ENCODE results near the gene CASP6. TPM values are rescaled to one million over a fixed set of nuclear protein-coding genes. Genes with fewer than 3 reads are reported as not detected.

CASP6 gene
- total RNA-seq: 30.5 and 33.1 TPM in 2 replicates

DNA sequence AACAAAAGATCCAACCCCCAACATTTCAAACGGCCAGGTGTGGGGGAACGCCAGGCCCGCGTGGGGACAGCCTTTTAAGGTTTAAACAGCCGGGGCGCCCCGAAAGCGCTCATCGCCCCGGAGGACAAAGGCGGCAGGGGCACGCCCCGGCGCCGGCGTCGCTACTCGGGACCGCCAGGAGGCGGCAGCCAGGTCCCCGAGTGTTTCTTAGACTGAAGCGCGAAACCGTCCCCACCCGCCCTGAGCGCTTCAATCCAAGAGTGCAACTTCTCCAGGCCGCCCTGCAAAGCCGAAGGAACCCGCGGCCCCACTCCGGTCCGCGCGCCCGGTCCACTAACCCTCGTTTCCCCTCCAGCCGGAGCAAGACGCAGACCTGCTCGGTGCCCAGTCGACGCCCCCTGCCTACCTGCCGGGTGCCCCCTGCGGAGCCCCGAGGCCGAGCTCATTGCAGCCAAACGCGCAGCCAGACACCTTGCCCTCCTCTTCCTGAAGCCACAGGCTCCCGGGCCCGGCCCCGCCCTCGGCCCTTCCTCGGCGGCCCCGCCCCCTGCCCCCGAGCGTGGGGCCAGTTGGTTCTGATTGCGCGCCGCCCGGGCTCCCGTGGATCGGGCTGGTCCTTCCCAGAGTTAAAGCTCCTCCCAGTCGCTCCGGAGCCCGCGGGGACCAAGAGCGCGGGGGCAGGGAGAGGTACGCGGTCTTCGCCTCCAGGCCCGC, at the start of gene CASP6:
TSS of gene CASP6 (minus strand) at position 496 of the 714 bp plus-strand sequence. CDS start at position 446, 50 bp downstream.
- intact Hi-C loops (cut with micrococcal nuclease): loop anchor here (1.0 to 2.0 kb wide), 7 partner anchors 26 to 275 kb away; partner anchors contain the start of genes GAR1, MCUB and SEC24B

DNA sequence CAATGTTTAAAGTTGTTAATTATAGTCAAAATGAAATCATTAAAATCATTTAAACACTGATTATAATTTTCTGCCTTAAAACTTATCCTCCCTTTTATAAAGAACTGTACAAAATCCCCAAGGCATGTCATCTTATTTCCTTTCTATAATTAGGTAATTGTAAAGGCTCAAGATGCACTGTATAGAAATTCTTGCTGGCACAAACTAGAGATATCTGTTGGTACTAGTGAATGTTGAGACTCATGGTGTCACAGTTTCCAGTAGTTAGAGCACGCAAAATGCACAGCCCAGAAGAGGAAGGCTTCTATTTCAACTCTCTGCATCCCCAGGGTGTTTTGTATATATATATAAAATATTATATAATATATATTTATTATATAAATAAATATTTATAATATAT, 49.3 kb upstream of the CASP6 start:
- intact Hi-C loops (cut with micrococcal nuclease): no loop called here

DNA sequence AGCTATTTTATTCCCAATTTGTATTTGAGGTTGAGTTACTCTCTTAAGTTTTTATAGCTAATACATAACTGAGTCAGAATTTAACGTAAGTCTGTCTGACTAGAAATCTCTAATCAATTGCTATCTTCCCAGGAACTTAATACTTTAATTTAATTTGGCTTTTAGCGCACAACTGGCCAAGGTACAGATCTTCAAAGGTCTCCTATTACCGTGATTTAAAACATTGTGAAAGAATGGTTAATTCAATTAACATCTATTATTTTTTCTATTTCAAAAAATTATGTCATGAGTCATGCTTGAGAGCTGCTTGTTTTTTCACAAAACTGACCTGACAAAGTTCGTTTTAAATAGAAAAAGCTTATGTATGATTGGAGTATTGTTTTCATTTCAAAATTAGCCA, 48.6 kb upstream of the CASP6 start:
- intact Hi-C loops (cut with micrococcal nuclease): no loop called here

DNA sequence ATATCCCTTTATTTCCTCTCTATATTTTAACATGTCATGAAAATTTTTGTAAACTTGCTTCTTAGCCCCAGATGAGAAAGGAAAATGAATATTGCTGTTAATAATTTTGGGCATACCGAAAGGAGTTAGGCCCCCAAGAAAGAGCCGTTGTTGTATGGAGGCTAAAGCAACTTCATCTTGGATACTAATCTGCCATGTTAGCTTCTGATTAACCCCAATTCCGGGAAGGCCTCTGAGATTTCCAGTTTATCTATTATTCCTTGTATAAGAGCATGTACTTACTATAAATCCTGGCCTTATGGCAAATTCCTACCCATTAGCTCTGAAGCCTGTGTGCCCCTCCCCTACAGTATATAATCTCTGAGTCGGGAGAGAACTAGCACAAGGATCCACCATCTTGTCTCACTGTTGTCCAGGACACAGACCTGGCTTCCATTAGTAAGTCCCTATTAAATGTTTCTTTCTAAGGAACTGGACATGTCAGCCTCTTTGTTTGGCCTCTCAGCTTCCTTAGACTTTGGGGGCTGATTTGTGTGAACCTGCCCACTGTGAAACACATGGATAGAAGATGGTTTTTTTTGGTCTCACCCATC, 47.5 kb upstream of the CASP6 start:
- intact Hi-C loops (cut with micrococcal nuclease): no loop called here

DNA sequence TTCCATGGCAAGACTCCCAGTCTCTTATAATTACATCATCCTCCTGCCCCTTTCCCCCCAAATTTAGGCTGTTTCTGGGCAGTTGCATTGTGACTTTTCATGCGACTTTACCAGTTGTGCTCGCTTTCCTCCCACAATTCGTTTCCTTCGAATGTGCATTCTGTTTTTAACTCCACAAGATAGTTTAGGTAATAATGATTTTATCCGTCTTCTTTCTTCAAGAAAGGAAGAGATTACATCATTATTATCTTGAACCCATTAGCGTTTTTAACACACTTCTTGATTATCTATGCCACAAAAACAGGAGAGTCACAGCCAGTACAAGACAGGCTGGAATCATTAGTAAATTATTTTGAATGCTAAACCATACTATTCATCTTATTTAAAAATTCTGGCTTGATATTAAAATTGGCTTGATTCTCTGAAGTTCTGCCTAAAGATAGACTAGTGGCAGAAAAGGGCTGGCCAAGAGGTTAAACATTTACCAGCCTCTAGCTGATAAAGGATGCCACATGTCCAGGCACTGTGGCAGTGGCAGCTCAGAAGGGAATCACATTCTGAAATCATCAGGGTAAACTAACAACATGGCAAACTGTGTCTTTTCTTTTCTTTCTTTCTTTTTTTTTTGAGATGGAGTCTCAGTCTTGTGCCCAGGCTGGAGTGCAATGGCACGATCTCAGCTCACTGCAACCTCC, 46.3 kb upstream of the CASP6 start:
- intact Hi-C loops (cut with micrococcal nuclease): loop anchor here (5.0 kb wide), 1 partner anchor 887 kb away; no protein-coding TSS in a partner anchor

DNA sequence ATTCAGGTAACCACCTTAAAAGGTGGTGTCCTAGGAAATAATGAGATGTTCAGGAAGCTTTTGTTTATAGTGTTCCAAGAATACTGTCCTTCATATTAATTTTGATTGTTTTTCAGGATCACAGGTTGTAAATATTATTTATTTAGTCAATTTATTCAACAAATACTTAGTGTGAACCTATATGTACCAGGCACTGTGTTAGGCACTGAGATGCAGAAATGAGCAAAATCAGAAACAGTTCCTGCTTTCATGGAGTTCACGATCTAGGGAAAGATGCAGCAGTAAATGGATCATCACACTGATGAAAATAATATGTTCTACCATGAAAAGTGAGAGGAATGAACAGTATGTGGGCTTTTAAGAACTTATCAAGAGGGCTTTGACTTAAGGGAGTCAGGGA, 44.9 kb upstream of the CASP6 start:
- intact Hi-C loops (cut with micrococcal nuclease): loop anchor here (5.0 kb wide), 1 partner anchor 886 kb away; no protein-coding TSS in a partner anchor

DNA sequence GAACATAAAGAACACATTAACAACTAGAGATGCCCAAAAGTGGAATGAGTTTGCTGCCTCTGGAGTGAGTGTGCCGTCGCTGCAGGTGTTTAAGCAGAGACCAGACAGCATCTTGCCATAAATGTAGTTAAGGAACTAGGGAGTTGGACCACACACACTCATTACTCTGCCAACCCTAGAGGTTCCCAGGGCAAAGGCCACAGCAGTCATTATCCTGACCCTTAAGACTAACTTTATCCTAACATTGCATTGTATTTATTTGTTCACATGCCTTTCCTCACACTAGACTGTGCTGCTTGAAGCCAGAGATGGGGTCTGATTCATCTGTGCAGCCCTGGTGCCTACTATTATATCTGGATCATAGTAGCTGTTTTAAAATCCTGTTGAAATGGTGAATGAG, 43.5 kb upstream of the CASP6 start:
- intact Hi-C loops (cut with micrococcal nuclease): loop anchor here (5.0 kb wide), 1 partner anchor 884 kb away; no protein-coding TSS in a partner anchor

DNA sequence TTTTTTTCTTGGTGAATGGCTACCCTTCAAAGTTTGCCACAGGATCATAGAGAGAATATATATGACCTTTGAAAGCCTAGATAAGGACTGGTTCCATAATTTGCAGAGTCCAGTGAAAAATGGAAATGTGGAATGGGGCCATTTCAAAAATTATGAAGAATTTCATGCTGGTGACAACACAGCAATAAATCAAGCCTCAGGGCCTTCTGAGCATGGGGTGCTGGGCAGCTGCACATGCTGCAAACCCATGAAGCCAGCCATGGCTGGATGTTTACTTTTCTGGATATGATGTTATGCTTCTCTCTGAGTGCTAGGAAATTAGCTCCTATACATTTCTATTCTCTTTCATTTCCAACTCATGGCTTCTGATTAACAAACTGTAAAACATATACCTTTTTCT, 42.6 kb upstream of the CASP6 start:
- intact Hi-C loops (cut with micrococcal nuclease): loop anchor here (5.0 kb wide), 1 partner anchor 884 kb away; no protein-coding TSS in a partner anchor

DNA sequence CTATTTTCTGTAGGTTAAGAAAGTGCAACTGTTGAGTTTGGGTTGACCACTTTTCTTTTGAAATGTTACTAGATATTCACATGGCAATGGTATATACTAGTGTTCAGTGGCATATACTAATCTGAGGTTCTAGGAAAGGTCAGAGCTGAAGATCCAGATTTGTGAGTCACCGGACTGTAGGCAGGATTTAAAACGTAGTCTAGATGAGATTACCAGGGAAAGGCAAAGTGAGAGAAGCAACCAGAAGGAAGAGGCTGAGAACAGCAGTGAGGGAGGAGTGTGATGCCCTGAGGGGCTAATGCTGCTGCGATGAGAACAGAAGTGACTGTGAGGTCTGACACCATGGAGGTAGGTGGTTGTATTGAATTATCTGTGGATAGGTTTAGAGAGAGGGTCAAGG, 36.3 kb upstream of the CASP6 start:
- intact Hi-C loops (cut with micrococcal nuclease): no loop called here

DNA sequence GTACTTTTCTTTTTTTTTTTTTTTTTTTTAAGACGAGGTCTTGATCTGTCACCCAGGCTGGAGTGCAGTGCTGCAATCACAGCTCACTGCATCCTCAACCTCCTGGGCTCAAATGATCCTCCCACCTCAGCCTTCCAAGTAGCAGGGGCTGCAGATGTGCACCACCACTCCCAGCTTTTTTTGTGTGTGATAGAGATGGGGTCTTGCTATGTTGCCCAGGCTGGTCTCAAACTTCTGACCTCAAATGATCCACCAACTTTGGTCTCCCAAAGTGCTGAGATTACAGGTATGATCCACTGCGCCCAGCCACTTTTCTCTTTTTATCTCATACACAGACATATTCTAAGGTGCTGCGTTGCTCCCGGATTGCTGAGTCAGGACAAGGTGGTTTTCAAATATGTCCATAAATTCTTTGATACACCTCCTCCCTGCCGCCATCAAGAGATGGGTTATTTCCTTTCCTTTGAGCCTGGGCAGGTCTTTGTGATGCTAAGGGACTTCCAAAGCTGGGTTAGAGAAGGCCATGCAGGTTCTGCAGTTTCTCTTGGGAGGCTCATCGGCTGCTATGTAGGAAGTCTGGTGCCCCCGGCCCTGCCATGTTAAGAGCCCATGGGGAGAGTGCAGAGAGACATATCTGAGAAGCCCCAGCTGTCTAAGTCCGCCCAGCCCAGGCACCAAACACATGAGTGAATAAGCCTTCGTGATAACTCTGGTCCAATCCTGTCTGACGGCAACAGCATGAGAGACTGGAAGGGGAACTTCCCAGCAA, 35.0 kb upstream of the CASP6 start:
- intact Hi-C loops (cut with micrococcal nuclease): no loop called here

DNA sequence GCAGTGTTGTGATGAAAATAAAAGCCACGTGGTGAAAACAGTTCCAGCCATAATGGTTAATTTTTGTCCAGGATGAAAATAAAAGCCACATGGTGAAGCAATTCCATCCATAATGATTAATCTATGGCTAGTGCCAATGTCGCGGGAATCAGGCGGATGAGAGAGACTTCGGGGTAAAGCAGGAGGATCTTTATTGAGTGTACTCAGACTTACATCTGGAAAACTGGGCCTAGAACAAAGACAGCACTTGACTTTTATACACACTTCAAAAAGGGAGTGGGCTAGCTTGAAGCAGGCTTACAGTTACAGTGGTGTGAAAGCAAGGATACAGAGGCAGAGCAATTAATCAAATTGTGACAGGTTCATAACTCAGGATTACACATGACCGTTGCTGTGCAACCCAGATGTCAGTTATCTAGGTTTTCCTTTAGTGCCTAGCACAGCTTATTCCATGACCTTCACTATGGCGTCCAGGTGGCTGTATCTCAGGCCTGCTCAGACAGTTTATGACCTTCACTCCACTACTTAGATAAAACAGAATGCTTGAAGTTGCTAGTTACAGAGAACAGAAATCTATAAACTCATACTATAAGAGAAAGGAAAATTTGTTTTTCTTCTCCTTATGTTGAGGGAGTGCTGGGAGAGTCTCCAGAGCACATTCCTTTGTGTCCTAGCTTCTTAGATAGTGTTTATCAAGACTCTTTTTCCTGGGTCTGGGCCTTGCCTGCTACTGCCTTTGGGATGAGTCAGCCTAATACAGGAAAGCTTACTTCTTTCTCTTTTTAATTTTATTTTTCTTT, 32.5 kb upstream of the CASP6 start:
- intact Hi-C loops (cut with micrococcal nuclease): no loop called here

DNA sequence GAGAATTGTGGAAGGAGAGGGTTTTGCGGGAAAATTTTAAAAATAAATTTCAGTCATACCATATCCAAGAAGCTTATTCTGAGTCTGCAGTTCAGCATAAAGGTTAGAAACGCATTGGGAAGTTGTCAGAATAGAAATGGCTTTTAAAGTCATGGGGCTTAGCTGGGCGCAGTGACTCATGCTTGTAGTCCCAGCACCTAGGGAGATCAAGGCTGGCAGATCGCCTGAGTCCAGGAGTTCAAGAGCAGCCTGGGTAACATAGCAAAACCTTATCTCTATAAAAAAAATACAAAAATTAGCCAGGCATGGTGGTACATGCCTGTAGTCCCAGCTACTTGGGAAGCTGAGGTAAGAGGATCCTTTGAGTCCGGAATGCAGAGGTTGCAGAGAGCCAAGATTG, 30.5 kb upstream of the CASP6 start:
- intact Hi-C loops (cut with micrococcal nuclease): no loop called here

DNA sequence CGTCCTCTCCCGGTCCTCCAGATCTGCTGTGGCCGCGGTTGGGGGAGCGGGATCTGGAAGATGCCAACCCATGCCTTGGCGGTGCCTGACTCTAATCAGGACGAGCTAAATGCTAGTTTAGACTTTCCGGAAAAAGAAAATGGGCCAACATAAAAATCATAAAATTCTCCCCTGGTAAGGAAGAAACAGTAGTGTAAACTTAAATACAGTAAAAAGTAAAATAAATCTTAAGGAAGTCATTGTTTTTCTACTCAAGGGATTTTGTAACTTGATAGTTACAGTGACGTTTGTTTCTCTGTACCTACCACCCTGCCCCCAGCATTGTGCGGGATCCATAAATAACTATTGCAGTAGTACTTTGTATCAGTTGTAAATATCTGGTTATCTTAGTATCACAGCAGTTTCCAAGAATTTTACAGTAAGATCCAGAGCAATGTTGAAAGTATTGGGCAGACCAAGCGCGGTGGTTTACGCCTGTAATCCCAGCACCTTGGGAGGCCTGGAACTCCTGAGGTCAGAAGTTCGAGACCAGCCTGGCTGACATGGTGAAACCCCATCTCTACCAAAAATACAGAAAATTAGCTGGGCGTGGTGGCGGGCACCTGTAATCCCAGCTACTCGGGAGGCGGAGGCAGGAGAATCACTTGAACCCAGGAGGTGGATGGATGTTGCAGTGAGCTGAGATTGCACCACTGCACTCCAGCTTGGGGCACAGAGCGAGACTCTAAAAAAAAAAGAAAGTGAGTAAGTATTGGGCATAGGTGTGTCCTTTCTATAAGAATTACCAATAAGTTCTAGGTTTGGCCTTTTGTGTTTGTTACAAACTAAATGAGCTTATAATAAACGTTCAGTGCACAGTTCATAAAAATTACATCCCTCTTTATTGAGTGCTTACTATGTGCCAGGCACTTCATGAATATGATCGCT, 27.6 kb upstream of the CASP6 start:
- intact Hi-C loops (cut with micrococcal nuclease): loop anchor here (1.0 kb wide), 3 partner anchors 84 to 1742 kb away; partner anchors contain the start of genes GAR1, HADH and SEC24B

DNA sequence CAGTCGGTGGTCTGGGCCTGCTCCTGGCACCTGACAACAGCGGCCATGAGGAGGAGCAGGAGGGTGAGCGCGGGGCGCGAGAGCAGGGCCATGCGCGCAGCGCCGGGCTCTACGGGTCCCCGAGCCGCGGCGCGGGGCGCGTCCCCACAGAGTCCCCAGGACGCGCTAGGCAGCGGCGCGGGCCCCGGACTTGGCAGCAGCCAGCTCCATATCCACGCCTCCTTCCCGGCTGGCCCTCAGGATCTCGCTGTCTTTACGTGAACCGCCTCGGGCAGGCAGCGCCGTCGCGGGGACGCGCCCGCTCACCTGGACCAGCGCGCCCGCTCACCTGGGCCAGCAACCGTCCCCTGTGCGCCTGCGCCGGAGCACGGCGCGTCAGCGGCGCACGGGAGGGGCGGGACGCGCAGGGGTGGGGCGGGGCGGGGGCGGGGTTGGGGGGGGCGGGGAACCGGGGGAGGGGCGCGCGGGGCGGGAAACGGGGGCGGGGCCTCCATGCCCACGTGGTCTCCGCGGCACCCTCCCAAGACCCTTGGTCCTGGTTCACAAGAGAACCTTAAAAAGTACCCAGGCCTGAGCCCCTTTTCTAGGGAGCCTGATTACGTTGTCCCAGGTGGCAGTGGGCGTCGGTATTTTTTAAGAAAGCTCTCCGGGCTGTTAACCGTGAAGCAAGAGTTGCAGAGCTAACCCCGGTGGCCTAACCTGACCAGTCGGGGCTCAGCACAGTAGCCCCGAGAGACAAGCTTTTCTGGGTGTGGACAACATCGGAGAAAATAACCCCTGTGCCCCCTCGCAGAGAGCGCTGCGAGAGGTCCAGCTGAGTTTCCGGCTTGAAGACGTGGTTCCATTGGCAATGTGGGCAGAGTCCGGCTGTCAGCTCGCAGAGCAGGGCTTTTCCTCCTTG, 26.7 kb upstream of the CASP6 start, which contains the start of gene PLA2G12A:
TSS of gene PLA2G12A (minus strand) at position 353 of the 901 bp plus-strand sequence. CDS start at position 92, 261 bp downstream.
- intact Hi-C loops (cut with micrococcal nuclease): loop anchor here (1.0 kb wide), 5 partner anchors 27 to 1741 kb away; partner anchors contain the start of genes CASP6, GAR1, HADH and SEC24B

DNA sequence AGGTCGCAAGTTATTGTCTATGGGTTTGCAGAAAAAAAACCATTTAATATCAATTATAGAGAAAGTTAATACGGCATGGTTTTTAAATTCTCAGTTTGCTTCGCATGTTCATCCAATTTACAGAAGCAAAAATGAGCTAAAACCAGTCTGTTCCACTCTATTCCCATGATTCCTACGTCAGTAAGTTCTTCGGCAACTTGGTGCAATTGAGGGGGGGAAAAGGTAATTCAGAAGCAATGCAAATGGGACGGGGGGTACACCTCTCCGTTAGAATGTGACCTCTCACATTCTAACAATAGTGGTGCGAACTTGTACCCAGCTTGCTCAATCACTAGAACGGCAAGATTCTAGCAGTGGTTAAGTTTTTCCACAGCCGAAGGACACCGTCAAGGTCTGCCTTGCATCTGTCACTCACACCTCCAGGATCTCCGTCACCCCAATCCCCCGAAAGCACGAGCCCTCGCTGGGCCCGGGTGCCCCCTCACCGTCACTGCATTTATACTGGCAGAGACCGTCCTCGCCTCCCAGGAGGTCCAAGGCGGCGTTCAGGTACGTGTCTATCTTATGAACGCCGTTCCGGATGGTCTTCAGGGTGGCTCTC, 26.0 kb upstream of the CASP6 start:
- intact Hi-C loops (cut with micrococcal nuclease): loop anchor here (1.0 kb wide), 2 partner anchors 26 to 168 kb away; partner anchors contain the start of gene CASP6

DNA sequence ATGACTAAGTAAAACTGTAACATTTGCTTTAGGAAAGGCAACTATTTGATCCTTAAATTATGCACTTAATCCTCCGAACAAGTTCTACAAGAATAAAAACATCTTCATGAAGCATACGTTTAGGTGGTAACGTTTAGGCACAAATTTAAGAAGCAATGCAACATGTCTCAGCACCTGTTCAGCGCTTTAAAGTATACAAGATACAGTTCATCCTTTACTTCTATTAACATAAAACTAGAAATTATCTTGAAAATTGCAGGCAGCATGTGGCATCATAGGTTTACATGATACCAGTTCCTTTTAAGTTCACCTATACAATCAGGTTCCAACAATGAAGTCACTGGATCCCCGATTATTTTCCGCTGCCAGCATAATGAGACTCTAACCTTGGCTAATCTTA, 25.1 kb upstream of the CASP6 start:
- intact Hi-C loops (cut with micrococcal nuclease): no loop called here

DNA sequence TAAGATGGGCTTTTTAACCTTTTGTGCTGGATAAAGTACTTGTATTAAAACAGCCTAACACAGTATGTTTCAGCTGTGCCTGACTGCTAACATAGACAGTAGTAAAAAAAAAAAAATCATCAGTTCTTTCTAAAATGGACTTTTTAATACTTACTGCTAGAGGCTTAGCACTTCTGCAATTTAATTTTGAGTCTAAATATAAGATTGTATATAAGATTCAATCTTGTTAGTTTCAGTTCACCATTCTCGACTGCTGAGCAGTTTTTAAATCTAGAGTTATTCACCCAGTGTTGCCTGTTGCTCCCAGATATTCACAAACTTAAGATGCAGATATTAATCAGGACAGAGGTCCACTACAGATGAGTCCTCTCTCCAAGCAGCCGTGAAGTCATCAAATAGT, 19.9 kb upstream of the CASP6 start:
- intact Hi-C loops (cut with micrococcal nuclease): no loop called here

DNA sequence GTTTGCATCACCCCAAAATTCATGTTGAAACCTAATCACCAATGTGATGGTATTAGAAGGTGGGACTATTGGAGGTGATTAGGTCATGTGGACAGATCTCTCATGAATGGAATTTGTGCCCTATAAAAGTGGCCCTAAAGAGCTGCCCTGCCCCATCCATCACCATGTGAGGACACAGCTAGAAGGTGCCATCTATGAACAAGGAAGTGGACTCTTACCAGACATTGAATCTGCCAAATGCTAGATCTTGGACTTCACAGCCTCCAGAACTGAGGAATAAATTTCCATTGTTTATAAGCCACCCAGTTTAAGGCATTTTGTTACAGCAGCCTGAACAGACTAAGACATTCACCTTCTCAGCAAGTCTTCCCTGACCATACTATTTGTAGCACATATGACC, 19.1 kb upstream of the CASP6 start:
- intact Hi-C loops (cut with micrococcal nuclease): no loop called here
